Cerebellar cortex (tissue), 1 donor: ENCODE measurements around the gene CATSPER2.
"Not testable (repeated sequence)": the region's sequence is repeated elsewhere in the genome, so short reads cannot be mapped to it uniquely, and the experiment has no call there.

Source experiments
- DNase-seq: peaks from one replicate; pipeline ENCODE4 v3.0.0-alpha.2; 2015; ENCODE audit warnings: low spot score

Gene CATSPER2

GRCh38 chr15:43648649-43649429 lies at the start of gene CATSPER2:
TSS of gene CATSPER2 (minus strand) at chr15:43648844. CDS start at chr15:43648061, 783 bp downstream.
- DNase-seq: no peak

- DNase-seq: not testable (repeated sequence)
Observed at GRCh38 chr15:43693148-43694022, 44.7 kb upstream of the CATSPER2 start, which contains the start of gene CKMT1A. TSS of gene CKMT1A (plus strand) at chr15:43693859. CDS start at chr15:43694051, 192 bp downstream.

GRCh38 chr15:43692679-43693078 lies 44.0 kb upstream of the CATSPER2 start:
- DNase-seq: not testable (repeated sequence)

GRCh38 chr15:43689604-43690301 lies 41.1 kb upstream of the CATSPER2 start:
- not testable (repeated sequence) for DNase-seq

- DNase-seq: not testable (repeated sequence)
Observed at GRCh38 chr15:43674175-43674574, 25.5 kb upstream of the CATSPER2 start.

GRCh38 chr15:43666177-43666576 lies 17.5 kb upstream of the CATSPER2 start:
- not testable (repeated sequence) for DNase-seq

- DNase-seq: not testable (repeated sequence)
Observed at GRCh38 chr15:43663333-43663732, 14.7 kb upstream of the CATSPER2 start.

GRCh38 chr15:43662293-43662692 lies 13.6 kb upstream of the CATSPER2 start:
- DNase-seq: not testable (repeated sequence)

GRCh38 chr15:43659727-43660126 lies 11.1 kb upstream of the CATSPER2 start:
- peak; percentile 53 for DNase-seq

GRCh38 chr15:43649430-43649926 lies 834 bp upstream of the CATSPER2 start:
- DNase-seq: not testable (repeated sequence)

GRCh38 chr15:43638464-43639204 lies 10.0 kb downstream of the CATSPER2 start:
- not testable (repeated sequence) for DNase-seq

GRCh38 chr15:43626937-43627336 lies 21.7 kb downstream of the CATSPER2 start:
- DNase-seq: not testable (repeated sequence)

GRCh38 chr15:43625106-43625505 lies 23.5 kb downstream of the CATSPER2 start:
- no peak for DNase-seq

- not testable (repeated sequence) for DNase-seq
Observed at GRCh38 chr15:43622068-43622799, 26.4 kb downstream of the CATSPER2 start.

GRCh38 chr15:43618700-43619099 lies 29.9 kb downstream of the CATSPER2 start, which contains the start of gene STRC:
TSS of gene STRC (minus strand) at chr15:43618800. CDS start at chr15:43618722, 78 bp downstream.
- DNase-seq: not testable (repeated sequence)

GRCh38 chr15:43617750-43618149 lies 30.9 kb downstream of the CATSPER2 start:
- not testable (repeated sequence) for DNase-seq

GRCh38 chr15:43602233-43602632 lies 46.4 kb downstream of the CATSPER2 start:
- DNase-seq: peak; percentile 81

GRCh38 chr15:43600200-43600599 lies 48.4 kb downstream of the CATSPER2 start:
- DNase-seq: not testable (repeated sequence)

GRCh38 chr15:43599131-43599530 lies 49.5 kb downstream of the CATSPER2 start:
- DNase-seq: not testable (repeated sequence)
